ENCODE data around the gene SLC22A17. TPM values are rescaled to one million over a fixed set of nuclear protein-coding genes. Genes with fewer than 3 reads are reported as not detected.
"Not testable (repeated sequence)": the region's sequence is repeated elsewhere in the genome, so short reads cannot be mapped to it uniquely, and the experiment has no call there.

SLC22A17 gene
- polyA plus RNA-seq, 2 donors, result 4.7 to 8.3 TPM

DNA sequence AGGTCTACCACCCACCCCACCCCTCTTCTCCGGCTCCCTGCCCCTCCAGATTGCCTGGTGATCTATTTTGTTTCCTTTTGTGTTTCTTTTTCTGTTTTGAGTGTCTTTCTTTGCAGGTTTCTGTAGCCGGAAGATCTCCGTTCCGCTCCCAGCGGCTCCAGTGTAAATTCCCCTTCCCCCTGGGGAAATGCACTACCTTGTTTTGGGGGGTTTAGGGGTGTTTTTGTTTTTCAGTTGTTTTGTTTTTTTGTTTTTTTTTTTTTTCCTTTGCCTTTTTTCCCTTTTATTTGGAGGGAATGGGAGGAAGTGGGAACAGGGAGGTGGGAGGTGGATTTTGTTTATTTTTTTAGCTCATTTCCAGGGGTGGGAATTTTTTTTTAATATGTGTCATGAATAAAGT is 26.9 kb downstream of the SLC22A17 start:
- H3K9me3 ChIP-seq (ENCODE audit: control insufficient read depth in 2 of 2, insufficient read depth in 1 of 2, low read depth in 1 of 2, low read length in 1 of 2), result not testable (repeated sequence)
- 91 to 94% methylated on average over 5 of the region's 5 CpGs for WGBS, 2 donors

DNA sequence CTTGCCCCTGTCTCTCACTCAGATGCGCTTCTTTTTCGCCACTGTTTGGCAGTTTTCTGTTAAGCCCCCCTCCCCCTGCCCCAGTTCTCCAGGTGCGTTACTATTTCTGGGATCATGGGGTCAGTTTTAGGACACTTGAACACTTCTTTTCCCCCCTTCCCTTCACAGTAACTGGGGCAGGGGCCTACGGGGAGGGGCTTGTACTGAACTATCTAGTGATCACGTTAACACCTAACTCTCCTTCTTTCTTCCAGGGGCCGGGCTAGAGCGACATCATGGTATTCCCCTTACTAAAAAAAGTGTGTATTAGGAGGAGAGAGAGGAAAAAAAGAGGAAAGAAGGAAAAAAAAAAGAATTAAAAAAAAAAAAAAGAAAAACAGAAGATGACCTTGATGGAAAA is 27.7 kb downstream of the SLC22A17 start:
- H3K4me3 ChIP-seq (ENCODE audit: low read depth in 1 of 2, low read length in 2 of 2), result no peak overlapping the region
- H3K27me3 ChIP-seq (ENCODE audit: control insufficient read depth in 1 of 2, insufficient read depth in 2 of 2, low read length in 2 of 2), result no peaks in the 10 kb centered on the region
- H3K27ac ChIP-seq (ENCODE audit: low read depth in 2 of 2, low read length in 1 of 2), result no peak overlapping the region
- WGBS, 2 donors, result 82 to 83% methylated on average over 7 of the region's 7 CpGs
- peaks cover 3 to 5% of the 10 kb centered on the region in 2 donors for H3K4me1 ChIP-seq (ENCODE audit: control insufficient read depth in 2 of 2, insufficient read depth in 2 of 2, low read length in 1 of 2)
- peaks cover 4 to 18% of the 10 kb centered on the region in 2 donors for H3K36me3 ChIP-seq (ENCODE audit: control insufficient read depth in 2 of 2, insufficient read depth in 2 of 2, low read length in 1 of 2)
- no peaks in the 10 kb centered on the region for H3K9me3 ChIP-seq (ENCODE audit: control insufficient read depth in 2 of 2, insufficient read depth in 1 of 2, low read depth in 1 of 2, low read length in 1 of 2)

More for the DNA sequence above, 26.9 kb downstream of the SLC22A17 start:
- not testable (repeated sequence) for H3K27ac ChIP-seq (ENCODE audit: low read depth in 2 of 2, low read length in 1 of 2); H3K27me3 ChIP-seq (ENCODE audit: control insufficient read depth in 1 of 2, insufficient read depth in 2 of 2, low read length in 2 of 2); H3K4me1 ChIP-seq (ENCODE audit: control insufficient read depth in 2 of 2, insufficient read depth in 2 of 2, low read length in 1 of 2); H3K4me3 ChIP-seq (ENCODE audit: low read depth in 1 of 2, low read length in 2 of 2)
- peaks cover 4 to 18% of the 10 kb centered on the region in 2 donors for H3K36me3 ChIP-seq (ENCODE audit: control insufficient read depth in 2 of 2, insufficient read depth in 2 of 2, low read length in 1 of 2)

DNA sequence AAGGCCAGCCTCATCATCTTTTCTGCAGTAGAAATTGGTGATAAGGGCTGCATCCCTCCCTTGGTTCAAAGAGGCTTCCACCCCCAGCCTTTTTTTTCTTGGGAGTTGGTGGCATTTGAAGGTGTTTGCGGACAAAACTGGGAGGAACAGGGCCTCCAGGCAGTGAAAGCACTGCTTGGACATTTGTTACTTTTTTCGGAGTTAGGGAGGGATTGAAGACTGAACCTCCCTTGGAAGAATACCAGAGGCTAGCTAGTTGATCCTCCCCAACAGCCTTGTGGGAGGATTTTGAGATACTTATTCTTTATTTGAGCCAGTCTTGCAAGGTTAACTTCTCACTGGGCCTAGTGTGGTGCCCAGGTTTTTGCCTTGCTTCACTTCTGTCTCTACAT is 28.2 kb downstream of the SLC22A17 start:
- H3K4me1 ChIP-seq (ENCODE audit: control insufficient read depth in 2 of 2, insufficient read depth in 2 of 2, low read length in 1 of 2), result peaks cover 3 to 5% of the 10 kb centered on the region in 2 donors
- H3K27me3 ChIP-seq (ENCODE audit: control insufficient read depth in 1 of 2, insufficient read depth in 2 of 2, low read length in 2 of 2), result no peaks in the 10 kb centered on the region
- 71 to 72% methylated on average over 2 of the region's 2 CpGs for WGBS, 2 donors
- H3K4me3 ChIP-seq (ENCODE audit: low read depth in 1 of 2, low read length in 2 of 2), result no peak overlapping the region
- H3K27ac ChIP-seq (ENCODE audit: low read depth in 2 of 2, low read length in 1 of 2), result no peak overlapping the region
- H3K9me3 ChIP-seq (ENCODE audit: control insufficient read depth in 2 of 2, insufficient read depth in 1 of 2, low read depth in 1 of 2, low read length in 1 of 2), result no peaks in the 10 kb centered on the region
- H3K36me3 ChIP-seq (ENCODE audit: control insufficient read depth in 2 of 2, insufficient read depth in 2 of 2, low read length in 1 of 2), result peaks cover 4 to 18% of the 10 kb centered on the region in 2 donors

DNA sequence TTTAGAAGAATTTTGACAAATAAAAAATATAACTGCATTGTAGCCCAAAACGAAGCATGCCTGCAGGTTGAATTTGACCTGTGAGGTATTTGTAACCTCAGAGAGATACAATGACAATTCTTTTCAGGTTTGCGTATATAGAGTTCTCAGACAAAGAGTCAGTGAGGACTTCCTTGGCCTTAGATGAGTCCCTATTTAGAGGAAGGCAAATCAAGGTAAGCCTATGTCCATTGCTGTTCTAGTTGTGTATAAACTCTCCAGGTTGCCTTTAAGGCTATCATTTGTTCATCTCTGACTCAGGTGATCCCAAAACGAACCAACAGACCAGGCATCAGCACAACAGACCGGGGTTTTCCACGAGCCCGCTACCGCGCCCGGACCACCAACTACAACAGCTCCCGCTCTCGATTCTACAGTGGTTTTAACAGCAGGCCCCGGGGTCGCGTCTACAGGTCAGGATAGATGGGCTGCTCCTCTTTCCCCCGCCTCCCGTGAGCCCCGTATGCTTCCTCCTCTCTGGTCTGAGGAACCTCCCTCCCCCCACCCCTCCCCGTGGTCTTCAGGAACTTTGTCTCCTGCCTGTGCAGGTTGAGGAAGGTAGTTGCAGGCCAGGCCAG is 28.7 kb downstream of the SLC22A17 start:
- no peak overlapping the region for H3K4me3 ChIP-seq (ENCODE audit: low read depth in 1 of 2, low read length in 2 of 2)
- H3K9me3 ChIP-seq (ENCODE audit: control insufficient read depth in 2 of 2, insufficient read depth in 1 of 2, low read depth in 1 of 2, low read length in 1 of 2), result no peaks in the 10 kb centered on the region
- no peaks in the 10 kb centered on the region for H3K27me3 ChIP-seq (ENCODE audit: control insufficient read depth in 1 of 2, insufficient read depth in 2 of 2, low read length in 2 of 2)
- H3K27ac ChIP-seq (ENCODE audit: low read depth in 2 of 2, low read length in 1 of 2), result no peak overlapping the region
- WGBS, 2 donors, result 86 to 88% methylated on average over 18 of the region's 18 CpGs
- peaks cover 4 to 18% of the 10 kb centered on the region in 2 donors for H3K36me3 ChIP-seq (ENCODE audit: control insufficient read depth in 2 of 2, insufficient read depth in 2 of 2, low read length in 1 of 2)
- H3K4me1 ChIP-seq (ENCODE audit: control insufficient read depth in 2 of 2, insufficient read depth in 2 of 2, low read length in 1 of 2), result peaks cover 3 to 5% of the 10 kb centered on the region in 2 donors

DNA sequence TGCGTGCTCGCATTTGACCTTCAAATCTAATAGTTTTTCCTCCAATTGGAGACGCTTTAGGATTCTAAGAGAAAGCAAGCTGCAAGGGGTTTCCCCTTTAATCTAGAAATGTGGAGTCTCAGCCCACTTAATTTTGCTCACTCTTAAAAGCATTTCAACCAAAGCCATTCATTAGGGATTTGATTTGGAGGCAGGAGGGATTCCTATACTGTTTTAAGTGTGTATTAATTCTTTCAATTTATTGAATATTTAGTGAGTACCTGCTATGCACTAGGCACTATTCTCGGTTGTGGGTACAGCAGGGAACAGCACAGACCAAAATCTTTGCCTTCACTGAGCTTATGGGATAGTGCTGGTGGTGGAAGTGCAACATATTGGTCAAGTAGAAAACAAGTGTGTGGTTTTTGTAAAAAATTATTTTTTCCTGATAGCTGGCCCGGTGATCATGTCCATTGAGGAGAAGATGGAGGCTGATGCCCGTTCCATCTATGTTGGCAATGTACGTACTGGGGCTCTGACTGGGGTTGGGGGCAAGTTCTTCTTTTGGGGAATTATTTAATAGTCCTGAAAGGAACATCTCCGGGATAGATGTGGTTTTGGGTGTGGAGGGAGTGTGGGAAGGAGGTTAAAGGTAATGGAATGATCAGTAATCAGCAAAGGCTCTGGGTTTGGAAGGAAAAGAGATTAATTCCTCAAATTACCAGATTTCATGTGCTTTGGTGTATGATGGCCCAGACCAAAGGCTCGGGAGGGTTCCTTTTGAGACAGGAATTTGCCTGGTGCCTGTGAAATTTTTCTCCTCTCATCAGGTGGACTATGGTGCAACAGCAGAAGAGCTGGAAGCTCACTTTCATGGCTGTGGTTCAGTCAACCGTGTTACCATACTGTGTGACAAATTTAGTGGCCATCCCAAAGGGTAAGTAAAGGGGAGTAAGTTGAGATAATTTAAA is 29.8 kb downstream of the SLC22A17 start:
- H3K27ac ChIP-seq (ENCODE audit: low read depth in 2 of 2, low read length in 1 of 2), result no peak overlapping the region
- H3K27me3 ChIP-seq (ENCODE audit: control insufficient read depth in 1 of 2, insufficient read depth in 2 of 2, low read length in 2 of 2), result no peaks in the 10 kb centered on the region
- peak overlapping the region; percentile 76 to 89 for H3K4me3 ChIP-seq (ENCODE audit: low read depth in 1 of 2, low read length in 2 of 2)
- 40 to 44% methylated on average over 10 of the region's 10 CpGs for WGBS, 2 donors
- peaks cover 4 to 18% of the 10 kb centered on the region in 2 donors for H3K36me3 ChIP-seq (ENCODE audit: control insufficient read depth in 2 of 2, insufficient read depth in 2 of 2, low read length in 1 of 2)
- no peaks in the 10 kb centered on the region for H3K9me3 ChIP-seq (ENCODE audit: control insufficient read depth in 2 of 2, insufficient read depth in 1 of 2, low read depth in 1 of 2, low read length in 1 of 2)
- H3K4me1 ChIP-seq (ENCODE audit: control insufficient read depth in 2 of 2, insufficient read depth in 2 of 2, low read length in 1 of 2), result peaks cover 3 to 5% of the 10 kb centered on the region in 2 donors

DNA sequence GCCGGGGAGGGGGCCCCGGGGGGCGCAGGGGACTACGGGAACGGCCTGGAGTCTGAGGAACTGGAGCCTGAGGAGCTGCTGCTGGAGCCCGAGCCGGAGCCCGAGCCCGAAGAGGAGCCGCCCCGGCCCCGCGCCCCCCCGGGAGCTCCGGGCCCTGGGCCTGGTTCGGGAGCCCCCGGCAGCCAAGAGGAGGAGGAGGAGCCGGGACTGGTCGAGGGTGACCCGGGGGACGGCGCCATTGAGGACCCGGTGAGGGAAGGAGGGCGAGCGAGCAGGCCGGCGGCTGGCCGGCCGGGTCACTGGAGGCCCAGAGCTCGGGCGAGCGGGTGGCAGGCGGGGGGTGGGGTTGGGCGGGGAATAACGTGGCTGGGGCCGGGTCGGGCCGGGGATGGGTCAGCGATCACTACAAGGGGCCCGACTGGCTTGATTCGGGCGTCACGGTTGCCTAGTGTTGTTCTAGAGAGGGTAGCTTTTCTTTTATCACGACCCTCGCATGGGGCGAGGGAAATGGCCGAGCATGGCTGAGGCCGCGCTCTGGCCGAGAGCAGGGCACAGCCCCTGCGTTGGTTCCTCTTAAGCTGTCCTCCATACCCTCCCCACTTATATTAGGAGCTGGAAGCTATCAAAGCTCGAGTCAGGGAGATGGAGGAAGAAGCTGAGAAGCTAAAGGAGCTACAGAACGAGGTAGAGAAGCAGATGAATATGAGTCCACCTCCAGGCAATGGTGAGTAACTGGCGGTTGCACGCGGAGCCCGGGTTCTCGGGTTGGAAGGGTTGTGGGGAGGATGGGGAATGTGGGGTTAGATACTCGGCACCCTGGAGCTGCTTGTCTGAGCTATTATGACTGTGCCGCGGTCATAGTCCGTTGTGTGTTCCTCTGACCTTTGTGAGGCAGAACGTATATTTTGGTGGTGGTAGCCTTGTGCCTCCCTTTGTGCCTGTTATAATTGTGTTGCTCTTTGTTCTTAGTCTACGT is 30.8 kb downstream of the SLC22A17 start:
- Histone ChIP-seq H3K4me1 (ENCODE audit: control insufficient read depth in 2 of 2, insufficient read depth in 2 of 2, low read length in 1 of 2) (peaks cover 3 to 5% of the 10 kb centered on the region in 2 donors), H3K4me3 (ENCODE audit: low read depth in 1 of 2, low read length in 2 of 2) (peak overlapping the region; percentile 76 to 89), H3K9me3 (ENCODE audit: control insufficient read depth in 2 of 2, insufficient read depth in 1 of 2, low read depth in 1 of 2, low read length in 1 of 2) (no peaks in the 10 kb centered on the region), H3K27me3 (ENCODE audit: control insufficient read depth in 1 of 2, insufficient read depth in 2 of 2, low read length in 2 of 2) (no peaks in the 10 kb centered on the region), H3K36me3 (ENCODE audit: control insufficient read depth in 2 of 2, insufficient read depth in 2 of 2, low read length in 1 of 2) (peaks cover 4 to 18% of the 10 kb centered on the region in 2 donors), H3K27ac (ENCODE audit: low read depth in 2 of 2, low read length in 1 of 2) (peak overlapping the region; percentile 92 to 96)
- 0 to 1% methylated on average over 48 to 64 of the region's 64 CpGs for WGBS, 2 donors

DNA sequence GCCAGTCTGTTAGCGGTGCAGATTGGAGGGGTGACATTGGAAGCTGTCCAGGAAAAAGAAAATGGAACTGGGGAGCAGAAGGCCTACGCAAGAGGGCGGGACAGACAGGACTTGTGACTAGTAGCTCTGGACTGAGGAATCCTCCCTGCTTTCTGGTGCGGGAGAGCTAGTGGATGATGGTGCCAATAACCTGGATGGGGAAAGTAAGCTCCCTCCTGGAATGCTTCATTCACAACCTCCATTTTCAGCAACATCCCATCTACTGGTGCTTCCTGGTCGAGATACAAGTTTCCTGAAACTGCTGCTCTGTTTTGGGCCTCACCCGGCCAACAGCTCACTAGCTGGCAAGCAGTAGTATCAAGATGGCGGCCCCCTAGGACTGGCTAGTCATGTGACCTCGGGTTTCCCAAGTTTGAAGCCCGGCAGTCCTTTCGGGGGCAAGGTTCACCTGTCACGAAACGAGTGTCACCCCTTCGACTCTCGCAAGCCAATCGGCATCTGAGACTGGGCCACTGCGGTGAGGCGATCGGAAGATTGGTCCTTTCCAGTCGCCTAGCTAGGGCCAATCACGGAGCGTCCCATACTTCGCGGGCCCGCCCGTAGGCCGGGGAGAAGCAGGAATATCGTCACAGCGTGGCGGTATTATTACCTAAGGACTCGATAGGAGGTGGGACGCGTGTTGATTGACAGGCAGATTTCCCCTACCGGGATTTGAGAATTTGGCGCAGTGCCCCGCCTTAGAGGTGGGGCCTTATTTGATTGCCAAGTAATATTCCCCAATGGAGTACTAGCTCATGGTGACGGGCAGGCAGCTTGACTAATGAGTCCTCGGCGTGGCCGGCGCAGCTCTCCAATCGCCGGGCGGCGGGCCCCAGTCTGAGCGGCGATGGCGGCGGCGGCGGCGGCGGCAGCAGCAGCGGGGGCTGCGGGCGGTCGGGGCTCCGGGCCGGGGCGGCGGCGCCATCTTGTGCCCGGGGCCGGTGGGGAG is 31.8 kb downstream of the SLC22A17 start, which contains the start of gene PABPN1:
Gene PABPN1 (plus strand): TSS at position 874 of the 988 bp plus-strand sequence. CDS start 13 bp downstream, at position 887.
- H3K27ac ChIP-seq (ENCODE audit: low read depth in 2 of 2, low read length in 1 of 2), result peak within 1 kb of the TSS; percentile 92 to 99
- WGBS, 2 donors, result 4% methylated on average over 60 to 63 of the region's 63 CpGs
- H3K27me3 ChIP-seq (ENCODE audit: control insufficient read depth in 1 of 2, insufficient read depth in 2 of 2, low read length in 2 of 2), result no peaks in the 10 kb centered on the region
- H3K4me1 ChIP-seq (ENCODE audit: control insufficient read depth in 2 of 2, insufficient read depth in 2 of 2, low read length in 1 of 2), result peaks cover 3 to 5% of the 10 kb centered on the region in 2 donors
- H3K4me3 ChIP-seq (ENCODE audit: low read depth in 1 of 2, low read length in 2 of 2), result peak within 1 kb of the TSS; percentile 76 to 89
- peaks cover 4 to 18% of the 10 kb centered on the region in 2 donors for H3K36me3 ChIP-seq (ENCODE audit: control insufficient read depth in 2 of 2, insufficient read depth in 2 of 2, low read length in 1 of 2)
- H3K9me3 ChIP-seq (ENCODE audit: control insufficient read depth in 2 of 2, insufficient read depth in 1 of 2, low read depth in 1 of 2, low read length in 1 of 2), result no peaks in the 10 kb centered on the region

DNA sequence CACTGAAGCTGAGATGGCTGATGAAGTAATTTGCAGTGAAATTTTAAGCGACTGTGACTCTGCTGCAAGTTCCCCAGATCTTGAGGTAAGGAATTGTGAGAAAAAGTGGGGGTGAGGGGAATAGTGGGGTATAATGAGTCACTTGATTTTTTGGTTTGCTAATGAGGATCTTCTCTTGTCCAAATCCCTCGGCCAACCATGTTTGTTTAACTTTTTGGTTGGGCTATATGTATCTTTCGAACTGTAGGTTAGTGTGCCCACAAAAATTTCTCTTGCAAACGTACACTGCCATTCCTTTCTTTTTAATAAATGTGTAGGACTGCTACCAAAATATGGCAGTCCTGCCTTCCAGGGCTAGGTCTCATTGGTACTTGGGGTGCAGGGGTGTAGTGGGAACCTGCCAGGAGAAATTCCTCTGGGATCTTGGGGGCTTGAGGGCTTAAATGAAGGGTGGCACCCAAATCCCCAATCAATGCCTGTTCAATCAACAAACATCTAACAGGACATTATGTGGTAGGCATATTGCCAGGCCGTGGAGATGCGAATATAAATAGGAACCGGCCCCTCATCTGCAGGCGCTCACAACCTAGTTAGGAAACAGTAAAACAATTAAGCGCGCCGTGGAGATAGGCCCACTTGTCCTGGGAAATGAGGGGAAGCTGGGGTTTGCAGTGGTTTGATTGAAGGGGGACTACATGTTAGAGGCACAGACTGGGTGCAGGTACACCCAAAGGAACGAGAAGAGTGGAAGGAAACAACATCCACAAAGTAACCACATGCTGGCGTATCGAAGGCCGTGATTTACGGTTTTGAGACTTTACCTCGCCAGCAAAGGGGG is 32.7 kb downstream of the SLC22A17 start:
- H3K4me1 ChIP-seq (ENCODE audit: control insufficient read depth in 2 of 2, insufficient read depth in 2 of 2, low read length in 1 of 2), result peaks cover 3 to 5% of the 10 kb centered on the region in 2 donors
- no peaks in the 10 kb centered on the region for H3K9me3 ChIP-seq (ENCODE audit: control insufficient read depth in 2 of 2, insufficient read depth in 1 of 2, low read depth in 1 of 2, low read length in 1 of 2)
- peaks cover 4 to 13% of the 10 kb centered on the region in 2 donors for H3K36me3 ChIP-seq (ENCODE audit: control insufficient read depth in 2 of 2, insufficient read depth in 2 of 2, low read length in 1 of 2)
- H3K27me3 ChIP-seq (ENCODE audit: control insufficient read depth in 1 of 2, insufficient read depth in 2 of 2, low read length in 2 of 2), result no peaks in the 10 kb centered on the region
- H3K27ac ChIP-seq (ENCODE audit: low read depth in 2 of 2, low read length in 1 of 2), result peak overlapping the region; percentile 92 to 99
- peak overlapping the region; percentile 32 to 41 for H3K4me3 ChIP-seq (ENCODE audit: low read depth in 1 of 2, low read length in 2 of 2)
- 88% methylated on average over 17 of the region's 17 CpGs for WGBS, 2 donors
